ENCODE data around the gene NRARP.
"Not testable (repeated sequence)": the region's sequence is repeated elsewhere in the genome, so short reads cannot be mapped to it uniquely, and the experiment has no call there.

- TF ChIP-seq FOXK1 (CRISPR knock-in tag; IDR thresholded peaks at IDR 0.05); ELF4 (CRISPR knock-in tag; IDR thresholded peaks at IDR 0.05; ENCODE audit: low read depth); CTCF (IDR thresholded peaks at IDR 0.05): not testable (repeated sequence)
These were observed 37.9 kb upstream of the NRARP start for GRCh38 chr9:137339908-137340462.

Data from WTC11 (cell line).